Mammary epithelial cell (primary cell): Measurements from ENCODE around the gene SETDB1.

Experiments used
- CTCF ChIP-seq, 2 donors: IDR thresholded peaks in 1 of 2; conservative IDR thresholded peaks in 1 of 2; 2 replicates each; pipeline ENCODE4 v1.5.1; 2011 to 2012; ENCODE audit warnings: inconsistent platforms in 2 of 2, low read length in 2 of 2, mild to moderate bottlenecking in 2 of 2, control low read depth in 1 of 2, low read depth in 1 of 2; ENCODE audit not compliant: insufficient read depth in 1 of 2; ENCODE audit errors: extremely low read depth in 1 of 2
- EZH2 ChIP-seq: IDR thresholded peaks from 2 replicates; pipeline ENCODE4 v1.6.1; 2012; ENCODE audit warnings: low read length, inconsistent platforms, borderline replicate concordance

GRCh38 chr1:150960646-150961045, 34.5 kb downstream of the SETDB1 start:
- TF ChIP-seq CTCF (conservative IDR thresholded peaks at IDR 0.05 in 1 of 2, IDR thresholded peaks at IDR 0.05 in 1 of 2; ENCODE audit: extremely low read depth in 1 of 2, insufficient read depth in 1 of 2, low read depth in 1 of 2, low read length in 2 of 2) (no peak), EZH2 (no peak)
